B cell (primary cell): Measurements from ENCODE around the gene MPHOSPH6. TPM values are rescaled to one million over a fixed set of nuclear protein-coding genes. Genes with fewer than 3 reads are reported as not detected.

Source experiments
- ATAC-seq: fragments of 200-7000 bp; cut with Tn5 transposase; one replicate; pipeline ENCODE4 v1.10.0; 2021; ENCODE audit warnings: low read depth, mild to moderate bottlenecking, moderate number of reproducible peaks, moderate library complexity
- CTCF ChIA-PET: fragments of 350-600 bp; sonication (Branson Sonifier 250); formaldehyde crosslinking; loops from one replicate; lab custom pipeline; 2021; ENCODE audit warnings: antibody characterized with exemption, inconsistent platforms; lab: Charles Lee
- POLR2A ChIA-PET: fragments of 350-600 bp; sonication (Branson Sonifier 250); formaldehyde crosslinking; loops from one replicate; lab custom pipeline; 2021; ENCODE audit warnings: antibody characterized with exemption; lab: Charles Lee
- DNase-seq: peaks from one replicate; pipeline ENCODE4 v3.0.0; 2013
- H2AFZ ChIP-seq: 2 replicates; pipeline ENCODE4 v1.6.1; 2012; ENCODE audit warnings: mild to moderate bottlenecking, low read depth, low read length; ENCODE audit not compliant: insufficient read depth, poor library complexity, severe bottlenecking
- H3K27ac ChIP-seq, 2 donors: 1 replicate in 1 of 2; 2 replicates in 1 of 2; pipeline ENCODE4 v1.5.1; 2012 to 2013; ENCODE audit warnings: low read length in 2 of 2, mild to moderate bottlenecking in 2 of 2, moderate library complexity in 1 of 2
- H3K27me3 ChIP-seq, 4 experiments: fragments of 200-600 bp in 1 of 4; sonication (generic) in 1 of 4; replicated peaks in 1 of 4; 1 replicate in 2 of 4; 2 replicates in 2 of 4; pipeline versions ENCODE4 v1.6.1 to v1.7.0; 2013 to 2016; ENCODE audit warnings: low read length in 3 of 4, mild to moderate bottlenecking in 2 of 4, mixed read lengths in 1 of 4, moderate library complexity in 1 of 4; ENCODE audit not compliant: insufficient read depth in 4 of 4, control insufficient read depth in 3 of 4; ENCODE audit errors: control extremely low read depth in 1 of 4
- H3K36me3 ChIP-seq, 2 experiments: replicated peaks in 1 of 2; 1 replicate in 1 of 2; 2 replicates in 1 of 2; pipeline versions ENCODE4 v1.6.1 to v1.7.1; 2013; ENCODE audit warnings: low read length in 1 of 2; ENCODE audit not compliant: insufficient read depth in 2 of 2, control insufficient read depth in 1 of 2; ENCODE audit errors: control extremely low read depth in 1 of 2, extremely low read depth in 1 of 2
- H3K4me1 ChIP-seq, 2 donors: fragments of 200-600 bp in 1 of 2; sonication (generic) in 1 of 2; 1 replicate in 1 of 2; 2 replicates in 1 of 2; pipeline versions ENCODE4 v1.5.1 to v1.6.1; 2013 to 2017; ENCODE audit warnings: low read length in 2 of 2; ENCODE audit not compliant: control insufficient read depth in 2 of 2, insufficient read depth in 2 of 2
- H3K4me2 ChIP-seq: replicated peaks from 2 replicates; pipeline ENCODE3; 2012; ENCODE audit warnings: mild to moderate bottlenecking, low read depth, low read length; ENCODE audit not compliant: poor library complexity, severe bottlenecking
- H3K4me3 ChIP-seq, 5 experiments: fragments of 200-600 bp in 1 of 5; sonication (generic) in 1 of 5; 1 replicate in 3 of 5; 2 replicates in 2 of 5; pipeline versions ENCODE4 v1.5.1 to v1.7.0; 2011 to 2016; ENCODE audit warnings: low read length in 4 of 5, mild to moderate bottlenecking in 4 of 5, low read depth in 2 of 5, control low read depth in 1 of 5, moderate library complexity in 1 of 5; ENCODE audit not compliant: insufficient read depth in 1 of 5; ENCODE audit errors: control extremely low read depth in 1 of 5, extremely low read depth in 1 of 5
- H3K79me2 ChIP-seq: fragments of 200-600 bp; sonication (generic); one replicate; pipeline ENCODE4 v1.6.0; 2016; ENCODE audit warnings: low read length; ENCODE audit not compliant: control insufficient read depth, insufficient read depth
- H3K9ac ChIP-seq: fragments of 200-600 bp; sonication (generic); 2 replicates; pipeline ENCODE4 v1.6.1; 2017; ENCODE audit warnings: mild to moderate bottlenecking, low read length, moderate library complexity
- H3K9me3 ChIP-seq, 3 donors: one replicate each; pipeline versions ENCODE4 v1.6.1 to v1.7.1; 2013; ENCODE audit warnings: low read length in 2 of 3; ENCODE audit not compliant: control insufficient read depth in 2 of 3, insufficient read depth in 1 of 3; ENCODE audit errors: control extremely low read depth in 1 of 3
- H4K20me1 ChIP-seq: 2 replicates; pipeline ENCODE4 v1.6.0; 2012; ENCODE audit warnings: mild to moderate bottlenecking, low read length; ENCODE audit not compliant: insufficient read depth, control insufficient read depth, poor library complexity, severe bottlenecking
- H3K27ac Mint-ChIP-seq: one replicate; pipeline ENCODE4 v1.8.0; 2021; ENCODE audit warnings: mixed read lengths
- H3K27me3 Mint-ChIP-seq: one replicate; pipeline ENCODE4 v1.8.0; 2021; ENCODE audit warnings: mixed read lengths
- H3K4me1 Mint-ChIP-seq: one replicate; pipeline ENCODE4 v1.8.0; 2021; ENCODE audit warnings: mixed read lengths
- H3K4me3 Mint-ChIP-seq: one replicate; pipeline ENCODE4 v1.8.0; 2021; ENCODE audit warnings: mixed read lengths
- H3K9me3 Mint-ChIP-seq: one replicate; pipeline ENCODE4 v1.8.0; 2022; ENCODE audit warnings: mixed read lengths; ENCODE audit not compliant: insufficient read depth
- EZH2 ChIP-seq: IDR thresholded peaks from 2 replicates; pipeline ENCODE4 v1.6.1; 2012; ENCODE audit warnings: borderline replicate concordance, low read depth, mild to moderate bottlenecking, moderate library complexity, low read length; ENCODE audit not compliant: insufficient read depth, poor library complexity, severe bottlenecking
- WGBS: methylation state at CpG from one replicate; pipeline ENCODE4 v1.1.5; 2013; ENCODE audit warnings: missing lambda C conversion rate; ENCODE audit not compliant: insufficient coverage; 5-methylcytosine and 5-hydroxymethylcytosine counted together
- intact Hi-C: fragments of 100-400 bp; cut with micrococcal nuclease; formaldehyde crosslinking; loops from one replicate; pipeline ENCODE4 v1.10.0; 2022
- polyA plus RNA-seq: library from polyadenylated mRNA; depleted of rRNA; stranded (reverse); fragments of >200 nt; gene quantifications from 2 replicates; pipeline ENCODE4 v1.2.3, GENCODE V29; 2012
- total RNA-seq, 2 donors: library from RNA; stranded (reverse); fragments of 120-200 nt in 1 of 2; gene quantifications; 1 replicate in 1 of 2; 2 replicates in 1 of 2; pipeline versions ENCODE4 v1.2.3 to v1.2.4, GENCODE V29; 2013 to 2022
- TF ChIP-seq, protein P1 (sequence below): fragments of 200-600 bp; IDR thresholded peaks from one replicate; pipeline ENCODE4 v1.8.0; 2022; ENCODE audit warnings: antibody characterized with exemption, mild to moderate bottlenecking

MPHOSPH6 gene
- total and polyA plus RNA-seq, 2 donors (not counting 1 experiment from before 2014, with no cell fraction given): 4.6 to 20.4 TPM

DNA sequence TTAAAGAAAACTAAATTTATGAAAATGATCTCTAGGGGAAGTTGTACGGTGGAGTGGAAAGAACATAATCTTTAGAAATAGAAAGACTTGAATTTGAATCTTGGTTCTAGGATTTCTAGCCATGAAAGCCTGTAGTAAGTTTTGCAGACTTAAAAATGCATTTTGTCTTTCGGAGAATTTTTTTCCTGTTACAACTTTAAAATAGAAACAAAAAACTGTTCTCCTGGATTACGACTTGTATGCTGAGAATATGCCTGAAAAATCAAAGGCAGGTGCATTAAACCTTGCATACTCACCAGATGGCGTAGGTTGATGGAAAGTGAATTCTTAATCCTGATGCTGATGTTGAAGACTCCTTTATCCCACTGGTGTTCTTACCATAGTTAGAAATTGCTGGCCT lies 7.5 kb upstream of the MPHOSPH6 start:
- ChIA-PET POLR2A (no interaction called here), CTCF (no interaction called here)
- H3K9me3 Mint-ChIP-seq: no peaks in the 10 kb centered on the region
- no peak for DNase-seq
- no CpG with 5 or more reads among the region's 4 CpGs for WGBS
- Histone ChIP-seq H3K9ac (no peak overlapping the region), H3K27me3 (peaks cover 0 to 22% (median 13%) of the 10 kb centered on the region in 4 experiments), H3K4me2 (no peak overlapping the region), H3K9me3 (no peaks in the 10 kb centered on the region), H4K20me1 (no peaks in the 10 kb centered on the region), H3K79me2 (no peaks in the 10 kb centered on the region), H3K36me3 (no peaks in the 10 kb centered on the region), H3K4me3 (no peak overlapping the region), H3K4me1 (no peaks in the 10 kb centered on the region), H3K27ac (no peak overlapping the region), H2AFZ (no peak overlapping the region)
- no peak overlapping the region for H3K27ac Mint-ChIP-seq
- no peak for ATAC-seq
- peaks cover 51% of the 10 kb centered on the region for H3K27me3 Mint-ChIP-seq
- no peaks in the 10 kb centered on the region for H3K4me1 Mint-ChIP-seq
- H3K4me3 Mint-ChIP-seq: no peak overlapping the region
- no peak for TF ChIP-seq EZH2
- TF ChIP-seq, protein P1, sequence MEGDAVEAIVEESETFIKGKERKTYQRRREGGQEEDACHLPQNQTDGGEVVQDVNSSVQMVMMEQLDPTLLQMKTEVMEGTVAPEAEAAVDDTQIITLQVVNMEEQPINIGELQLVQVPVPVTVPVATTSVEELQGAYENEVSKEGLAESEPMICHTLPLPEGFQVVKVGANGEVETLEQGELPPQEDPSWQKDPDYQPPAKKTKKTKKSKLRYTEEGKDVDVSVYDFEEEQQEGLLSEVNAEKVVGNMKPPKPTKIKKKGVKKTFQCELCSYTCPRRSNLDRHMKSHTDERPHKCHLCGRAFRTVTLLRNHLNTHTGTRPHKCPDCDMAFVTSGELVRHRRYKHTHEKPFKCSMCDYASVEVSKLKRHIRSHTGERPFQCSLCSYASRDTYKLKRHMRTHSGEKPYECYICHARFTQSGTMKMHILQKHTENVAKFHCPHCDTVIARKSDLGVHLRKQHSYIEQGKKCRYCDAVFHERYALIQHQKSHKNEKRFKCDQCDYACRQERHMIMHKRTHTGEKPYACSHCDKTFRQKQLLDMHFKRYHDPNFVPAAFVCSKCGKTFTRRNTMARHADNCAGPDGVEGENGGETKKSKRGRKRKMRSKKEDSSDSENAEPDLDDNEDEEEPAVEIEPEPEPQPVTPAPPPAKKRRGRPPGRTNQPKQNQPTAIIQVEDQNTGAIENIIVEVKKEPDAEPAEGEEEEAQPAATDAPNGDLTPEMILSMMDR: no peak
- intact Hi-C loops: no loop called here

DNA sequence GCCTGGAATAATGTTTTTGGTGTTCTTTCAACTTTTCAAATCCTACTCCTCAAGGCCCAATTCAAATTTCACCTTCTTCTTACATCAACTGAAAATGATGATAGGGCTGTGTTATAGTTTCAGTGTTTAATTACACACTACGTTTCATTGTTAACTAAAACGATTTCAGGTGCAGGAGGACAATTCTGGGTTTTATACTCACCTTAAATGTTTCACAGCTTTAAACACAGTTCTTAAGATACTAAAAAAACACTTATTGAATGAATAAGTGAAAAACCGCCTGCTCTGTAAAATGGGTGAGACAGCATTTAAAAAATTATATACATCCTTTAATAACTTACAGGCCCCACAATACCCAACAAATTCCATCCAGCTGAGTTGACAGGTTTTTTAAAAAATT lies 6.2 kb upstream of the MPHOSPH6 start:
- no peak overlapping the region for H3K4me2 ChIP-seq
- ChIA-PET CTCF (no interaction called here), POLR2A (no interaction called here)
- H3K4me1 ChIP-seq: no peaks in the 10 kb centered on the region
- intact Hi-C loops: no loop called here
- no peak for DNase-seq
- H3K27me3 Mint-ChIP-seq: peaks cover 65% of the 10 kb centered on the region
- H2AFZ ChIP-seq: no peak overlapping the region
- peaks cover 1 to 31% (median 23%) of the 10 kb centered on the region in 4 experiments for H3K27me3 ChIP-seq
- no peaks in the 10 kb centered on the region for H3K9me3 ChIP-seq
- ATAC-seq: no peak
- no peaks in the 10 kb centered on the region for H3K79me2 ChIP-seq
- no peaks in the 10 kb centered on the region for H3K36me3 ChIP-seq
- H3K4me3 Mint-ChIP-seq: no peak overlapping the region
- H3K9ac ChIP-seq: no peak overlapping the region
- H3K27ac Mint-ChIP-seq: no peak overlapping the region
- H3K4me3 ChIP-seq: no peak overlapping the region
- WGBS: no CpG with 5 or more reads among the region's 3 CpGs
- H4K20me1 ChIP-seq: no peaks in the 10 kb centered on the region
- H3K4me1 Mint-ChIP-seq: no peaks in the 10 kb centered on the region
- TF ChIP-seq EZH2: no peak
- TF ChIP-seq, protein P1: no peak
- H3K9me3 Mint-ChIP-seq: no peaks in the 10 kb centered on the region
- no peak overlapping the region for H3K27ac ChIP-seq
